8988T (cell line): ENCODE data around the gene MUC2.

Experiments used
- DNase-seq: peaks from one replicate; pipeline ENCODE4 v3.0.0; 2011

MUC2 gene

GRCh38 chr11:1074244-1075221 lies at the start of gene MUC2:
Gene MUC2 (plus strand): TSS chr11:1074874.
- no peak for DNase-seq

DNA sequence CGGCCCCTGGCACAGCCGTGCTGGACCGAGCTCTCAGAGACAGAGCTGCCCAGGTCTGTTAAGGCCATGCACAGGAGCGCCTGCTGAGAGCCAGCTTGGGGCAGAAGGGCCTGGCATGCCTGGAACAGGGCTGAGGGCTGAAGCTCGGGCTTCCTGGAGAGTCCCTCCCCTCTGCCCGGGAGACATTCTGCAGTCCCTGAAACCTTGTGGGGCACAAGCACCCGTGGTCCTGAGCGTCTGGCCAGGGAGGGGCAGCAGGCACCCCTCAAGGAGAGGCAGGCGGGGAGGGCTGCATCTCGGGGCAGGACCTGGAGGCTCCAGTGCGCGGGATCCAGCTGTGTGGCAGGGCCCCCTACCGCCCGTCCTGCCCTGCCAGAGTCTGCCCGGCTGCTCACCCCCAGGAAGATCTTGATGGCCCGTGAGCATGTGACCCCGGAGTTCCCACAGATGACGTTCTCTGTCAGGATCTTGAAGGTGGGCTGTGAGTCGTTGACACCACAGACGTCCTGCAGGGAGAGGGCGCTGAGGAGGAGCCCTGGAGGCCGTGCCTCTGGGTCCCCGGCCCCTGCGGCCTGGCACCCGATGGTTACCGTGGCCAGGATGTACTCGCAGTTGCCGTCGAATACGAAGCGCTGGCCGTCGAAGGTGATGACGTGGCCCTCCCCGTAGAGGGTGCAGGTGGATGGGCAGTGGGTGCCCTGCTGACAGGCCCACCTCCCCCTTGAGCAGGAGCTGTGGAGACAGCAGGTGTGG lies 49.1 kb upstream of the MUC2 start:
- no peak for DNase-seq

- DNase-seq, result no peak
Measured at GRCh38 chr11:1026163-1026450, 48.6 kb upstream of the MUC2 start.

DNA sequence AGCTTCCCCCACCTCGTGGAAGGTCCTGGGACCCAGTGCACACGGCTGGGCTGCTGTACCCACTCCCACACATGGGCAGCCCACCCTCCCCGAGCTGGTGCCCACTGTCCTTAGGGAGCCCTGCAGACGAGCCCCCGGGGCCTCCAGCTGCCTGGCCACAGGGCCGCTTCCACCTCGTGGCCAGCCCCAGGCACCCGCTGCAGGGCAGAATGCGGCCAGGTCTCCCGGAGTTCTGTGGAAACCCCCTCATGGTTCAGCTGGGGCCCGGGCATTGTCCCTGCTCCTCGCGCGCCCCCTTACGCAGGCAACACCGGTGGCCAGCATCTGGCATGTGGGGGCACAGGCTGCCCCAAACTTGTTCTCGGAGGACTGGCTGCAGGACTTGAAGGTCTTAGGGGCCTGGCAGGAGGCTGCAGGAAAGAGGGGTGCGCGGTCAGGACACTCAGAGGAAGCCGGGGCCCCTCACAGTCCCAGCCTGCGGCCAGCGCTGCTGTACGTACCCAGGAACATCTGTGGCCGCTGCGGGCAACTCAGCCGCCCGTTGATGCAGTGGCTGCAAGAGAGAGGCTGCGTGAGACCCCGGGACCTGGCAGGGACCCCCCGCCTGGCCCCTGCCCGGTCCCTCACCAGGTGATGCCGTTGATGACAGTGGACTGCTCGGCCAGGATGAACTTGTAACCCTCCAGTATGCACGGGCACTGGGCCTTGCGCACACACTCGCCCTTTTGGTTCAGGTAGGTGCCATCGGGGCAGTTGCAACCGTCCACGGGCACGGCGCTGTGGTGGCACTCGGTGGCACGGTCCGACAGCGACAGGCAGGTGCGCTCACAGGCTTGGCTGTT lies 47.8 kb upstream of the MUC2 start:
- DNase-seq, result no peak

GRCh38 chr11:1027483-1028290 lies 47.0 kb upstream of the MUC2 start:
- no peak for DNase-seq

DNA sequence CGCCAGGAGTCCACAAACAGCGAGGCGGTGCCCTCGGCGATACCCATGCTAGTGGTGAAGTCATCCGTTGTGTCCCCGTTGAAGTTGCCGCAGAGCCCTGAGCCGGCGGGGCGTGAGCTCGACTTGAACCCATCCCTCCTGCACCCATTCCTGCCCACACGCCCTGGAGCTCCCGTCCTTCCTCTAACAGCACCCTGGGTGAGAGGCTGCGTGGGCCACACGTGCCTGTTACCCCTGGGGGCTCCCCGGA lies 46.5 kb upstream of the MUC2 start:
- DNase-seq, result no peak

DNA sequence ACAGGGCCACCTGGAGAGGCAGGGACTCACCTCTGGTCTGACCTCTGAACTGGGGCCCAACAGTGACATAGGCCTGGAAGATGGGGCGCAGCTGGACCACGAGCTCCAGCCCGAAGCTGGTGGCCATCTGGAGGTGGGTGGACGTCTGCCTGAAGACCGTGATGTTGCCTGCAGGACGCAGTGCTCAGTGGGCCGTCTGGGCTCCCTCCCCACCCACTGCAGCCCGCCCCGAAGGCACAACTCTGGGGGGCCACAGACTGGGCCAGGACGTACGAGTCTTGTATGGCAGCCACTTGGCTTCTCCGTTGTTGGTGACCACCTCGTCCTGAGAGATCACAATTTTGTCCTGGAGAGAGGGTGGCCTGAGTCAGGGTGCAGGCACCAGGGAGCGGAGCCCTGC lies 46.1 kb upstream of the MUC2 start:
- no peak for DNase-seq

DNA sequence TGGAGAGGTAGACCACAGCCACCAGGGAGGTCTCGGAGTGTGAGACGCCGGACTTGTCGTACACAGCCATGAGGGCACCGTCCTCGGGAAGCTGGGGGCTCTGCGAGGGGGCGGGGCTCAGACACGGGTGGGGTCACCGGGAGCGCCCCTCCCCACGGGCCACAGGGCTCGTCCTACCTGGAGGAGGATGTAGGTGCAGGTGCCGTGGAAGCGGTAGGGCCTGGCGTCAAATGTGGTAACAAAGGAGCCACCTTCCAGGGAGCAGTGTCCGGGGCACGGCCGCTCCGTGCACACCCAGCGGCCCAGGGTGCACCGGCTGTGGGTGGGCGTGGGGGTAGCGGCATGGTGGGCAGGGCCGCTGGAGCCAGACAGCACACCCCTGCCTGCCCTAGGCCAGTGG lies 45.6 kb upstream of the MUC2 start:
- DNase-seq, result no peak

- peak; percentile 85 for DNase-seq
Measured at GRCh38 chr11:1029654-1030053, 45.0 kb upstream of the MUC2 start.

DNA sequence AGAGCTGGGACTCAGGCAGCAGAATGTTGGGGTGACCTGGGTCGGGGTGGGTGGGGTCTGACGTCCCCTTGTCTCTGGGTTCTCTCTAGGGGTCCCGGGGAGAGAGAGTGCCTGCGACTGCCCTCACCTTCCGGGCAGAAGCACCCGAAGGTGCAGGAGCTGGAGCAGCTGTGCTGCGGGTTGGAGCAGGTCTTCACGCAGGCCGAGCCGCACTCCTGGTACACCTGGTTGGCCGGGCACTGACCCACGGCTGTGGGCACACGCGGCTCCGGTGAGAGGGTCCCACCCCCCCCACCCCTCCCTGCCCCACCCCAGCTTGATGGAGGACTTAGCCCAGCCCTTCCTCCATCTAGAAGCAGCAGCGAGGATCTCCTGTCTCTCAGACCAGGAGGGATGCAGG lies 44.6 kb upstream of the MUC2 start:
- DNase-seq, result no peak

GRCh38 chr11:1030556-1030955 lies 44.1 kb upstream of the MUC2 start:
- DNase-seq, result no peak

DNA sequence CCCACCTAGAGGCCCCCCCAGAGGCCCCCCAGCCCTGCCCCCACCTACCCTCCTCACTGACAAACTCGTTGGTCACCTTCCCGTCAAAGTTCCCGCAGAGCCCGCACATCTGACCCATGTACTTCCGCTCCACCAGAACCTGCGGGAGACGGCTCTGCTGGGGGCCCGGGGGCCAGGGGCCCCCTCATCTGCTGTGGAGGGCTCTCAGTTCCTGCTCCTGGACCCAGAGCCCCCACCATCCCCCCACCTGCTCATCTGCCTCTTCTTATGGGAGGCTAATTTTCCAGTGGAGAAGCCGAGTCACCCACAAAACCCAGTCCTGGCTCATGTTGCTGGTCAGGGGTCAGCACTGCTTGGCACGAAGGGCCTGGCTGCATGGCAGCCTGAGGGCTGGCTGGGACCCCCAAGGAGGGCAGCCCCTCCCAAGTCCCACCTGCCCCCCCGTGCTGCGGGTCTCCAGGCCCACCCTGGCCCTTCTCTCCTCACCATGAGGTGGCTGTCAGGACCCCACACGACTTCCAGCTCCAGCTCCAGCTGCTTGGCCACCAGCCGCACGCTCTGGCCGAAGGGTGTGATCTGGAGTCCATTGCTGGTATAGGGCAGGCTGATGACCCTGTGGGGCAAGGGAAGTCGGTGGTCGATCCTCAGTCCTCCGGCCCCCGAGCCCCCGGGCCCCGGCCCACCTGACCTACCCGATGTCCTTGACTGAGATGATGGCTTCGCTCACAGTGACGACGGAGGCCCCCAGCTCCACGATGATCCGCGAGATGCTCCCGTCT lies 43.4 kb upstream of the MUC2 start:
- no peak for DNase-seq

DNA sequence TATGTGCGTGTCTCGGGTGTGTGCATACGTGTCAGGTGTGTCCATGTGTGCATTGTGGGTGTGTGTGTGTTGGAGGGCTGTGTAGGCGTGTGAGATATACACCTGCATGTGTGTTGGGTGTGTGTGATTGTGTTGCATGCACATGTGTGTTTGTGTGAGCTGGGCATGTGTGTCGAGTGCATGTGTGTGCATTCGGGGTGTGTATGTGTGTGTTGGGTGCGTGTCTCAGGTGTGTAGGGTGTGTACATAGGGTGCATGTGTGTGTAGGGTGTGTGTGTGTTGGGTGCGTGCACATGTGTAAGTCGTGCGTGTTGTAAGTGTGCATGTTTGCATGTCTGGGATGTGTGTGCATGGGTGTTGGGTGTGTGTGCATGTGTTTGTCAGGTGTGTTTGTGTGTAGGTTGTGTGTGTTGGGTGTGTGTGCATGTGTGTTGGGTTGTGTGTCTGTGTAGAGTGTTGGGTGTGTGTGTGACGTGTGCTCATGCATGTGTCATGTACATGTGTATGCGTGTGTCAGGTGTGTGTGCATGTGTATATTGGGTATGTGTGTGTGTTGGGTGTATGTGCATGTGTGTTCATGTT lies 42.3 kb upstream of the MUC2 start:
- no peak for DNase-seq

DNA sequence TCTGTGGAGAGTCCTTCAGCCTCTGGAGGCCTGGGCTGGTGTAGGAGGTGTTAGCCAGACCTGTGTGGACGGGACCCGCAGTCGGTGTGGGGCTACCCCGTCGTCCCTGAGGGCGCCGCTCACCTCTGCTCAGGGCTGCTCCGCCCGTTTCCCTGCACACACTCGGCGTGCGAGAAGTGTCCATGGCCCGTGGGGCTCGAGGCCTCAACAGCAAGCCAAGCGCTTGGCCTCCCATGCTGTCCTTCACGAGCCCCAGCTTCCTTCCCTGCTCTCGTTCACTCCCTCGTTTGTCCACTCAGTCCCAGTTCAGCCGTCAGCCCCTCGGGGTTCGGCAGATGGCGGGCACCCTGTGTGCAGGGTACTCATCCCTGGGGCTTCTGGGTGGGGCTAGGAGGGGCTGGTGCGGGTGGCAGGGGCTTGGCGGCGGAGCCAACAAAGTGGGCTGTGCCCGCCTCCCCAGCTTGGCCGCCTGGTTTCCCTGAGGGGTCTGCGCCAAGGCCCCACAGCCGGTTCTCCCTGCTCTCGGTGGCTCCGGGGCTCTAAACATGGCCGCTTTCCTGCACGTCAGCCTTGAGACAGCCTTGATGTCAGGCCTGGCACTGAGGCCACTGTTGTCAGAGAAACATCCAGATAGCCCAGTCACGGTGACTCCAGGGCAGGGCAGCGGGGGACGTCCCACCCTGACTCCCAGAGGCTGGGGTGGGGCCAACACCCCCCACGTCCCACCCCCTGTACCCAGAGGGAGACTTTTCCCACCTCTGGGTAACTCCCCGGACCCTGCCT lies 41.5 kb upstream of the MUC2 start:
- peak; percentile 57 for DNase-seq

DNA sequence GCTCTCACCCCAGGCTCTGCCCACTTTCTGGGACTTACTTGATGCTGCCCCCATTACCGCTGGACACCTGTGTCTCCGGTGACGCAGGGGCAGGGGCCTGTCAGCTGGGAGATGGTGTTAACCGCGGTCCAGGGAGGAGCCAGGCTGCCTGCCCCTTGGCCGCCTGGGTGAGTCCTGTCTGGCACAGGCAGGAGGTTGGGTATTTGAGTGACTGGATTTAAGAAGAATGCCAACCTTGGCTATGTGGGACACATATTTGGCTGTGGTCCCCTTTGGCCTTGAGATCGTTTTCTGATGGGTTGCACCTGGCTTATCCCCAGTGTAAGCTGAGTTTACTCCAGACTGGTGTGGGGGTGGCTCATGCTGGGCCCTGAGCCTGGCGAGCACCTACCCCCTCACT lies 40.7 kb upstream of the MUC2 start:
- DNase-seq, result peak; percentile 90

- peak; percentile 61 for DNase-seq
Measured at GRCh38 chr11:1034456-1035295, 40.0 kb upstream of the MUC2 start.

- peak; percentile 63 for DNase-seq
Measured at GRCh38 chr11:1035577-1036283, 38.9 kb upstream of the MUC2 start.

- DNase-seq, result peak; percentile 56
Measured at GRCh38 chr11:1036303-1036923, 38.3 kb upstream of the MUC2 start, which contains the start of gene MUC6. Gene MUC6 (minus strand): TSS chr11:1036718. CDS start chr11:1036655, 63 bp downstream.
